ENCODE data around the gene RBM20.

The RBM20 gene

GRCh38 chr10:110739811-110740271 lies 95.7 kb downstream of the RBM20 start:
- no peak for DNase-seq (ENCODE audit: low read depth)

- no peak for DNase-seq (ENCODE audit: low read depth)
Measured at GRCh38 chr10:110742801-110743200, 98.7 kb downstream of the RBM20 start.

- no peak for DNase-seq (ENCODE audit: low read depth)
Measured at GRCh38 chr10:110744782-110745181, 100.6 kb downstream of the RBM20 start.

- no peak for DNase-seq (ENCODE audit: low read depth)
Measured at GRCh38 chr10:110746254-110746826, 102.2 kb downstream of the RBM20 start.

- no peak for DNase-seq (ENCODE audit: low read depth)
Measured at GRCh38 chr10:110746969-110747608, 103.0 kb downstream of the RBM20 start.

GRCh38 chr10:110747609-110748464 lies 103.7 kb downstream of the RBM20 start:
- DNase-seq (ENCODE audit: low read depth): no peak

GRCh38 chr10:110748970-110749369 lies 104.8 kb downstream of the RBM20 start:
- no peak for DNase-seq (ENCODE audit: low read depth)

- DNase-seq (ENCODE audit: low read depth): no peak
Measured at GRCh38 chr10:110750931-110751330, 106.8 kb downstream of the RBM20 start.

GRCh38 chr10:110751850-110752249 lies 107.7 kb downstream of the RBM20 start:
- DNase-seq (ENCODE audit: low read depth): no peak

GRCh38 chr10:110753462-110753861 lies 109.3 kb downstream of the RBM20 start:
- DNase-seq (ENCODE audit: low read depth): no peak

- DNase-seq (ENCODE audit: low read depth): no peak
Measured at GRCh38 chr10:110754375-110755105, 110.4 kb downstream of the RBM20 start.

- no peak for DNase-seq (ENCODE audit: low read depth)
Measured at GRCh38 chr10:110755781-110756180, 111.6 kb downstream of the RBM20 start.

- no peak for DNase-seq (ENCODE audit: low read depth)
Measured at GRCh38 chr10:110756876-110757275, 112.7 kb downstream of the RBM20 start.

- no peak for DNase-seq (ENCODE audit: low read depth)
Measured at GRCh38 chr10:110757586-110757985, 113.5 kb downstream of the RBM20 start.

- DNase-seq (ENCODE audit: low read depth): no peak
Measured at GRCh38 chr10:110758128-110758765, 114.1 kb downstream of the RBM20 start.

GRCh38 chr10:110758898-110759297 lies 114.8 kb downstream of the RBM20 start:
- DNase-seq (ENCODE audit: low read depth): no peak

GRCh38 chr10:110759523-110759922 lies 115.4 kb downstream of the RBM20 start:
- no peak for DNase-seq (ENCODE audit: low read depth)

- DNase-seq (ENCODE audit: low read depth): no peak
Measured at GRCh38 chr10:110762109-110762848, 118.1 kb downstream of the RBM20 start.

- DNase-seq (ENCODE audit: low read depth): no peak
Measured at GRCh38 chr10:110762849-110763211, 118.7 kb downstream of the RBM20 start.

- DNase-seq (ENCODE audit: low read depth): no peak
Measured at GRCh38 chr10:110764378-110764777, 120.2 kb downstream of the RBM20 start.
